GM18508 (cell line): ENCODE results near the gene RPLP1.
A peak's percentile ranks its signal among the peaks of the same experiment; 100 is the strongest.

Source experiments
- ATAC-seq: cut with Tn5 transposase; IDR thresholded peaks from one replicate; pipeline ENCODE4 v1.9.1; 2021; ENCODE audit warnings: moderate number of reproducible peaks; ENCODE audit not compliant: insufficient read depth, unreplicated experiment

RPLP1 gene

DNA sequence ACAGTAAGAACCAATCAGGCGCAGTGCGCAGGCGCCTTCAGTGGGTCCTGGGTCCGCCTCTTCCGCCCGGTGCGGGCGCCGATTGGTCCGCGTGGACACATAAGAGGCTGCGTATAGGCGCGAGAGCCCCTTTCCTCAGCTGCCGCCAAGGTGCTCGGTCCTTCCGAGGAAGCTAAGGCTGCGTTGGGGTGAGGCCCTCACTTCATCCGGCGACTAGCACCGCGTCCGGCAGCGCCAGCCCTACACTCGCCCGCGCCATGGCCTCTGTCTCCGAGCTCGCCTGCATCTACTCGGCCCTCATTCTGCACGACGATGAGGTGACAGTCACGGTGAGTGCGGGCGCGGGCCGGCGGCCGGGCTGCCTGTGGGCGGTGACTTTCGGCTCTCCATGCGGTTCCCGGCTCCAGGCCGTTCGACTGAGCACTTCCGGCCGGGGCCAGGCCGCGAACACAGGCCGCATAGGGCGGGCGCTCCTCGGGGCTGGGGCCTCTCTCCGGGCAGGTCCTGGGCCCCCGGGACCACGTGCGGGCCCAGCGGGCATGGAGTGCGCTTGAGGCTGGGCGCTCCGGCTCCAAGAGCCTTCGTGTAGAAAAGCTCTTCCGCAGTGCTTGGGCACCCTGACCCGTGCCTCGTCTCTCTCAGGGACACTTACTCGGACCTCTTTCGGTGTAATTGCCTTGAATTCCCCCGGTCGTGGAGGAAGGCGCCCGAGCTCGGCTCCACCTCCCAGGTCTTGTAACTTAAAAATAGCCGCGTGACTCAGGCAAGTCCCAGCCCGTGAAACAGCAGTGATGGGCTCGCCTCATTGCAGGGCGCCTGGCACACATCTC is at the start of gene RPLP1:
RPLP1 (plus strand) TSS at position 127 of the 830 bp plus-strand sequence; CDS start at position 258, 131 bp downstream.
- ATAC-seq: peak; percentile 55

DNA sequence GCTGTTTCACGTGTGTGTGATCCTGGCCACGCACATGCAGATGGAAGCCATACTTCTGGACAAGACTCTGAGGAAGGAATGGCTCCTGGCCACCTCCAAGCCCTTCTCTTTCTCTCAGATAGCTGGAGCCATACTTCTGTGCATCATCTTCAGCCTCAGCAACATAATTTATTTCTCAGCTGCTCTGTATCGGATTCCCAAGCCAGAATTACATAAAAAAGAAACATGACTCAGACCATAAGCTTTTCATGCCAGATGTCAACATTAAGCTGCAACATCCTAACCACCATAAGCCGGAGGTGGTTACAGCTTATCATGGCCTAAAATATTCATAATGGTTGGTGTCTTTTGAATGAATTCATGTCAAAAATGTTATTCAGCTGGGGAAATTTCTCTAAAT is 49.0 kb upstream of the RPLP1 start:
- no peak for ATAC-seq

DNA sequence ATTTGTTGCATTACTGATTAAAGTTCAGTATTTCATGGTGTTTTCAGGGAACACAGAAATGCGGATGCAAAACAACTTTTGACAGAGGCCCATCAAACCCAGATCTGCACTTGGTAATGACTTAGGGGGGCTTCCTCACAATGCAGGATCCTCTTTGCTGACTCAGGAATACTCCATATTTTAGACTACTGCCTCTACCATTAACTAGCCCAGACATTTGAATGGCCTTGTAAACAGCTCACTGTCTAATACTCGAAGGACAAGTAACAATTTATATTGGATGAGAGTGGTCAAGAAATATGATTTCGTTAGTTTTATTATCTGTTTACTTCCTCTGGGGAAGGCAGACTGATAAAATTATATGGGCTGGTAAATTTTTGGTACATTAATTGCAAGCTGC is 47.5 kb upstream of the RPLP1 start:
- ATAC-seq: no peak

DNA sequence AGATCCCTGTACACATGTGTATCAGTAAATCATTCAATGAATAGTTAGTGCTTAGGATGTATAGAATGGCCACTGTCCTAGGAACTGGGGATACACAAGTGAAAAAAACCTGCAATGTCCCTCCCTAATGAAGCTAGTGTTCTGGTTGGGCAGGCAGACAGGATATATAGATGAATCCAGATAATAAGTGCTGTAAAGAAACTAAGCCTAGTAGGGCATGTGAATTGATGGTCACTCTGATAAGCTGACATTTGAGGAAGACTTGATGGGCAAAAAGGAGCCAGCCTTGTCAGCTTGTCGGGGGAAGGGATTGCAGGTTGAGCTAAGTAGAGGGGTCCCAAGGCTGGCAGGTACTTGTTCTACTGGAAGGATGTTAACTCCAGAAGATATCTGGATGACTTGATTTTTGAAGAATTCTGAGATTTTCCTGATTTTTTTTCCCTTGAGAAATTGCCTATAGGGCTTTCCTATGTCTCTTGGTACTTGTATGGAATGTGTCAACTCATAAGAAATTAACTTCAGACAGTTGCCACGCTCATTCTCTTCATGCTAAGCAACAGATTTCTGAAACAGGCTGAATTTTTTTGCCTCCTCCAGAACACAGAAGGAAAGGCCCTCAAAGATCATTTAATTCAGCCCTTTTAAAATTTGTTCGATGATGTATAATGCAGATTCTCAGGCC is 44.8 kb upstream of the RPLP1 start:
- no peak for ATAC-seq

DNA sequence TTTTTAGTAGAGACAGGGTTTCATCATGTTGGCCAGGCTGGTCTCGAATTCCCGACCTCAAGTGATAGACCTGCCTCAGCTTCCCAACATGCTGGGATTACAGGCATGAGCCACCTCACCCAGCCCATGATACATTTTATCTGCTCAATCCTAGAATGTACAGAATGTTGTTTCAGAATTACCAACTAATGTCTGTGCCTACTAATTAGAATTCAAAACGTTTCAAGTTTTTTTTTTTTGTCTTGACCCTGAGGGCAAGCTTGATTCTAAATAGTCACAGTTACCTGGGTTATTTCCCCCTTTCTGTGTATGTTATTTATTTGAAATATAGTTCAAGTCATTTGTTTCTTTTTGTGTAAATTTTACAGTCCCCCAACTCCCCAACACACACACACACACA is 43.8 kb upstream of the RPLP1 start:
- ATAC-seq: no peak

DNA sequence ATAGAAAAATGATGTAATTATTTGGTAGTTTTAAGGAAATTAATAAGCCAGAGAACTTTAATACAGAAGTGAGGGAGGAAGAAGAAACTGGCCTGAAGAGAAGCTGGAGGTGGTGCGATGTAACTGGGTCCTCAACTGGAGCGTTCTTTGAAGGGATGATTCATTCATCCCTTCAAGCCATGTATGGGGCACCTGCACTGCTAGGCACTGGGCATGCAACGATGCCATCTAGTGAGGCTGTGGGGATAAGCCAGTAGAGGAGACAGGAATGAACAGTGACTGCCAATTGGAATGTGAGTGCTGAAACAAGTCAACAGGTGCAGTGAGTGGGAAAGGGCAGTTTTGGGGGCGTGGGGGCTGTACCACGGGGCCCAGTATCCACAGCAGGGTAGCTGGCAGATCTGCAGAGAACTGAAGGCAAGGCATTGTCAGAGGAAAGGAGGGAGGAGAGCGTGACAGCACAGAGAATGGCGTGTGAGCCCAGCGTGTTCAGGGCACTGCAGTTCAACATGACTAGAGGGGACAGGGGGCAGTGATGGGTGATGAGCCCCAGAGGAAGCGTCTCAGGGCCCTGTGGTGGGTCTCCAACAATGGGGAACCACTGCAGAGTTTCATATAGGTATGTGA is 42.3 kb upstream of the RPLP1 start:
- no peak for ATAC-seq

DNA sequence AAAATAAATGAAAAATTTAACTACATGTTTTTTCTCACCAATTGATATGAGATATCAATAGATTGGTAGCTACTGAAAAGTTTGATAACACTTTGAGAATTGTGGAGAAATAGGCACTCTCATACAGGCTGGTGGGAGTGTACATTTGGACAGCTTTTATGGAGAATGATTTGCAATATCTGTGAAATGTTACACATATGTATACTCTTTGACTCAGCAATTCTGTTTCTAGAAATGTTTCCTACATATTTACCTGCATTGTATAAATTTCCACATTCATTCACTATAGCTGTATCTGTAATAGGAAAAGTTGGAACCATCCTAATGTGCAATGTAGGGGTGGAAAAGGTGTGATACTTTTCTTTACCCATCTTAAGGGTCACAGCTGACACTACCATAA is 40.3 kb upstream of the RPLP1 start:
- ATAC-seq: no peak

DNA sequence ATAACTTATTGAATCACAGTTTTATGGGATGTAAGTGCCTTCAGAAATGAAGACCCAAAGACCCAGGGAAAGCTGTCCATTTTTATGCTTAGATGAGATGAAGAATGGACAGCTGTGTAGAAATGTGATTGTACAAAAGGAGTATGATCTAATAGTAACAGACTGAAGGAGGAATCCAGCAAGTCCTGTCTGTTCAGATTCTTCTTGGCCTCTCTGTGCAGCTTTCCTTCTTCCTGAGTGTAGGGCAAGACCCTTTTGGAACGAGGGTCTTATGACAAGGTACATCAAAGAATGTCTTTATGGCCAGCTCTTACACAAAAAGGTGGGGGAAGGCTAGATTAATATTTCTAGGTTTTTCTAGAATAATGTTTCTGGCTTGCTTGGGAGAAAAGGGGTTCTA is 39.9 kb upstream of the RPLP1 start:
- no peak for ATAC-seq

DNA sequence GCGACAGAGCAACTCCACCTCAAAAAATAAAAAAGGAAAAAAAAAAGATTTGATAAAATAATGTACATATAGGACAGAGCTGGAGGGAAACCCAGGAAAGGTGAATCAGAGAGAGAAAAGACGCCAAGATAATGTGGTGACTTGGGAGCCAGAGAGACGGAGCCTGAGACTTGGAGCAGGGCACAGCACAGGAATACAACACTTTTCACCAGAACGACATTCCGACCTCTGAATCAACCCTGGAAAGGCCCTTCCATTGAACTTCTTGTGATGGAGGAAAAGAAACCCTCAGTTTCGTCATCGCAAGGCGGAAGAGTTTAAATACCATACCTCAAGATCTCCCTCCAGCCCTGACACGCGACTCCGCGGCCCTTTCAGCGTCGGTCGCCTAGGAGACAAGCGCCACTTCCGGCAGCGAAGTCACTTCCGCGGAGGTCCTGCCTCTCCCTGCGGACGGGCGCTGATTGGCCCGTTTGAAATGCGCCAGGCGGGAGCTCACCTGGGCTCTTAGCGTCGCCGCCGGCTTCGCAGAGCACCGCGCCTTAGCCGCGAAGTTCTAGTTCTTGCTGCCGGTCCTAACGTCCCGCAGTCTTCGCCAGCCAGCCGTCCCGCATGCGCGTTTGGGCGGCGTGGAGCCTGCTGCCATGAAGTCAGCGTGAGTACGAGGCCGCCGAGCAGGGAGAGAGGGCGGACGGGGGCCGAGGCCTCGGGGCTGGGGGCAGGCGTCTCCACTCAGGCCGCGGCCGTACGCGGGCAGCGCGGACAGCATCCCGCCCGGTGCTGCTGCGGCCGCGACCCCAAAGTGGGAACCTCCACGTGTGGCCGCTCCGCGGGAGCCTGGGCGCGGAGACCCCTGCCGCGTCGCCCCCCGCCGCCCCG is 38.6 kb upstream of the RPLP1 start, which contains the start of gene KIF23:
KIF23 (plus strand) TSS at position 528 of the 879 bp plus-strand sequence; CDS start at position 645, 117 bp downstream.
- peak; percentile 47 for ATAC-seq

DNA sequence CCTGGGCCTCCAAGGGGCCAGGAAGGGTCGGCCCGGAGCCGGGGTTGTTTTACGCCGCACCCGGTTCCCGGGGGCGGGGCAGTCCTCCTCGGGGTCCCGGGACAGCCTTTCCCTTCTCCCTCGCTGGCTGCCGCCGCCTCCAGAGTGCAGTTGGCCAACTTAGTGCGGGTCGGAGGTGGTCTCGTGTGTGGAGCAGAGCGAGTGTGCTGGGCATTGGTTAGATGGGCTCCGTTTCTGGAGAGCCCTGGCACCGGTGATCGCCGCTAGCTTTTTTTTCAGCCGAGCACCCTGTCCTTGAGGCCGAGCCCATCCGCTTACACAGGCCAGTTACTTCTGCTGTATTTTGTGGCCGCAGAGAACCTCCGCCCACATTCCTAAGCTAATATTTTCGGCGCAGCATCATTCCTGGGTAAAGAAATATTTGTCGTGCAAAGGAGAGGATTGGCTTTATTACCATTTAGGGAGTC is 37.9 kb upstream of the RPLP1 start:
- peak; percentile 7 for ATAC-seq

DNA sequence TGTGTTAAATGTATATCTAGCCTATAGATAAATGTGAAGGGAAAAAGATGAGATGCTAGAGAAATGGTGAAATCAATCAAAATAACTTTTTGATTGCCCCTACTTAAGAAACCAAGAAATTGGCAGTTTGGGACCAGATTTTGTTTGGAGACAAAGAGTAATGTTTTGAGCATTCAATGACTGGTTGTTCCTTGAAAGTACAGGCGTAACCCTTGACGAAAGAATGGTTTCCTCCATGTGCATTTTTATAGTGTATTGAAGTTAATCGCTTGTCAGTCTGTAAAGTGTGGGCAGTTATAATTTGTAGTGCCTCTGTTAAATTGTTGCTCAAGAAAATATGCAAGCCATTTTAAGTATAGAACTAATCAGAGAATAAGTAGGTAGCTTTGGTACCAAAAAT is 37.2 kb upstream of the RPLP1 start:
- no peak for ATAC-seq

DNA sequence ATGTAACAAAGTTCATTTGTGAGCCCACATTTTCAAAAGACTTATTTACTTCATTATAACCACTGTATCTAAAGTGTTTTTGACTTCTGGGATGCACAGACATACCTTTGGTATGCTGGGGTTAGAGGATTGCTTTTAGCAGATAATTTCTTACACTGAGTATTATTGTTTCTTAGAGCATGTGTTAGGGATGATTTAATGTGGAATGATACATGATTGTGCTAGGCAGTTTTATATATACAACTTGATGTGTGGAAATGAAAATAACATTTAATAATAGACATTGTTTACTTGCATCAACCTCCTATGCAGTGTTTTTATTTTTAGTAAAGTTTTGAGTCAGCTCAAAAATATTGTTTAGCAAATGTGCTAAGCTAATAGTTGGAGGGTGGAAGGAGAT is 35.0 kb upstream of the RPLP1 start:
- ATAC-seq: no peak

DNA sequence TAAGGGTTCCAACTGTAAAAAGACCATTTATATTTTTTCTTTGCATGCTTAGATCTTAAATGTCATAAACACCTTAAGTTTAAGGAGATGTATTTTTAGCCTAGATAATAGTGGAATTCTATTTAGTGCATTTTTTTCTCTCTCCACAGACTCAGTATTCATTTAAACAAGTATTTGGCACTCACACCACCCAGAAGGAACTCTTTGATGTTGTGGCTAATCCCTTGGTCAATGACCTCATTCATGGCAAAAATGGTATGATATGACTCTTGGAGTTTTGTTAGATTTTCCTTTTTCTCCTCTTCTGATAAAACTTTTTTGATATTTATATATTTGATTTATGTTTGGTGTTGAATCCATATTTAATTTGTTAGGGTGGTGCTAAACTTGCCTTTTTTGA is 31.1 kb upstream of the RPLP1 start:
- no peak for ATAC-seq

DNA sequence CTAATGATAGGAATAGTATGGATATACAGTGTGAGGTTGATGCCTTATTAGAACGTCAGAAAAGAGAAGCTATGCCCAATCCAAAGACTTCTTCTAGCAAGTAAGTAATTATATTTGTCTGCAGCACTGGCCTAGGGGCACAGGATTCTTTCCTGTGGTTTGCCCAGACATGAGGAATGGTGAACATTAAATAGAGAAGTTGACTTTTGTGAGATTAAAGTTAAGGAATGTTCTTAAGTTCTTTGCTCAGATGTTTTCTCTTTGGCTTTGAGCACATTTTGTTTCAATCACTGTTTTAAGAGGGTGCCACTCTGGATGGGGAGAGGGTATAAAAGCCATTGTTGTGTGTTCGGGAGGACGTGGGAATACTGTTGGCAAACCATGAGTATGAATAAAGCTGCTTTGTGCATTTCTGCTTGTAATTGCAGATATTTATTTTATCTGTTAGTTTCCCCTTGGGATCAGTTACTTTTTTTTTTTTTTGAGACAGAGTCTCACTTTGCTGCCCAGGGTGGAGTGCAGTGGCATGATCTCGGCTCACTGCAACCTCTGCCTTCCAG is 30.2 kb upstream of the RPLP1 start:
- no peak for ATAC-seq

DNA sequence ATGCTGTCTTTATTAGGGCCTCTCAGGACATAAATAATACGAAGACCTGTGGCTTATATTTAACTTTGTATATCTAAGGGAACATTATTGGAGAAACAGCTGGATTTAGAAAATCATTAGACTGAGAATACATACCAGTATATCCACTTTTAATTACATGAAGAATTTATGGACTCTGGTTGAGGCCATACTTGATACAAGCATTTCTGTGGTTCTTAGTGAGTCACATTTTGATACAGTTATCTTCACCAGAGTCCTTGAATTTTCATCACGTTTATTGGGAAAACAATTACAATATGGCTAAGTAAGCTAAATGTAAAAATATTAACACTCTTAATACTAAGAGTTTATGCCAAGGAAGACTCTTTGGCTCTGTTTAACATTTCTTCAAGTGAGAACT is 28.6 kb upstream of the RPLP1 start:
- no peak for ATAC-seq

DNA sequence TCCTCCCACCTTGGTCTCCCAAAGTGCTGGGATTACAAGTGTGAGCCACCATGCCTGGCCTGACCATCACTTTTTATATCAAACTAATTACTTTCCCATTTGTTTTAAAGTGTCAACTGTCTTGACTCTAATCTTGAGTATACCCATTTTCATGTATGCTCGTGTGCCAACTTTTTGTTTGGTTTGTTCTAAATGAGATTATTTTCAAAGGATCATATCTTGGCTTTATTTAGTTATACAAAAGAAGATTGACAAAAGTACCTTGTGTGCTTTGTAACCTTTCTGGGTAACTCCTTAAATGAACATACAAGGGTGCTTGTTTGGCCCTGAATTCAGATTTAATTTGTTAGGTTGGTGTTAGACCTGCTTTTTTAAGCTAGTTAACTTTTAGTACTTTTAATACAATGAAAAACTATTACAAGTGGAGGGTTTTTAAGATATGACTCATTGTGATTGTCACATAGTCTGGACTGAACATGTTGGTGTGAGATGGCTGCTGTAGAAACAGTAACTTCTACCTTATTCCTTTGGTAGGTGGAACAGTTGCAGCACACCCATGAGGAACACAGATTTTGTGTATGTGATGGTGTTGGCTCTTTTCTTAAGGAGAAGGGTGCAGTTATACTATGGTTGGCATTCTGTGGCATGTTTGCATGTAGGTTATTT is 27.7 kb upstream of the RPLP1 start:
- no peak for ATAC-seq

DNA sequence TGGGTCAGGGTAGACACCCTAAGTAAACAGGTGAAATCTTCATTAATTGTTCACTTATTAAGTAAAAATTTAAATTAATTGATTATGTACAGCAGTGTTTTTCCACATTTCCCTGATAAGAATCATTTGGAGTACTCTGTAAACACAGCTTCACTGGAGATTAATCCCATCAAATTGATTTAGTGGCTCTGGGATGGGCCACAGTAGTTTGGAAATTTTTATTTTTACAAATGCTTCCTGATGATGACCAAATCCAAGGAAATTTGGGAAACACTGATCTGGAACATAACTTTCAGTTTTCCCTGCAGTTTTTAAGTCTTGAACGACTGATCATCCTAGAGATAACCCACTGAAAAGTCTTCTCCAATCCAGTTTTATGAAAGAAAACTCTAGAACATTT is 18.8 kb upstream of the RPLP1 start:
- ATAC-seq: no peak

DNA sequence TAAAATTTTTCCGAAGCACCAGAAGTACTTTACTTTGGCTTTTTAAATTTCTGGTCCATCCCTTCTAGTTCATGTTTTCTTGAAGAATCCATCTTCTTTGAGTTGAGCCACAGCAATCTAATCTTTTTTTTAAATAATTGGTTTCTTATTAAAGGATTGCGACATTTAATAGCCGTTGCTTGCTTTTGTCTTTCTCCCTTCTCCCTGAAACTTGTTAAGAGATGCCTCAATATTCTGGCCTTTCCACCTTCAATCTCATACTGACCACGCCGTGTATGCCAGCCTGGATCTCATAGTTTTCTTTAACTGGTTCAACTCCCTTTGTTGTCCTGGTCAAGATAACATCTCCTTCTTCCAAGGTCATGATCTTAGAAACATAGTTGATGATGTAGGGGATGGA is 18.4 kb upstream of the RPLP1 start:
- ATAC-seq: no peak

DNA sequence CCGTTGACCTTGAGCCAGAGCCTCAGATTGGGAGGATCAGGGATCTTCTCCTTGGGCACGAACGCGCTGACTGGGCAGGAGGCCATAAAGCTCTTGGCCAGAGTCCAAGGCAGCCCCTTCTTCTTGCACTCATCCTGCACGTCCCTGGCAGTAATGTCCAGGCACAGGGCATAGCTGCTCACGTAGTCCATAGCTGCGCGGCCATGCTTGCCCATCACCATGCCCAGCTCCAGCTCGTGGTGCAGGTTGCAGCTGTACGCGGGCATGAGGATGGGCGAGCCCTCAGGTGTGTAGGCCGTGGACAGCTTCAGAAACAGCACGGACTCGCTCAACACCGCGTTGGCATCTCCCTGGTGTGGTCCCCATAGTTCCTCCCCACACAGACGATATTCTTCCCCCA is 17.9 kb upstream of the RPLP1 start:
- ATAC-seq: no peak
